ENCODE results near the gene CLPX.
"Not testable (repeated sequence)": the region's sequence is repeated elsewhere in the genome, so short reads cannot be mapped to it uniquely, and the experiment has no call there.

CLPX gene

GRCh38 chr15:65172531-65172930 lies 12.6 kb downstream of the CLPX start:
- no peak for DNase-seq (ENCODE audit: low spot score)

DNA sequence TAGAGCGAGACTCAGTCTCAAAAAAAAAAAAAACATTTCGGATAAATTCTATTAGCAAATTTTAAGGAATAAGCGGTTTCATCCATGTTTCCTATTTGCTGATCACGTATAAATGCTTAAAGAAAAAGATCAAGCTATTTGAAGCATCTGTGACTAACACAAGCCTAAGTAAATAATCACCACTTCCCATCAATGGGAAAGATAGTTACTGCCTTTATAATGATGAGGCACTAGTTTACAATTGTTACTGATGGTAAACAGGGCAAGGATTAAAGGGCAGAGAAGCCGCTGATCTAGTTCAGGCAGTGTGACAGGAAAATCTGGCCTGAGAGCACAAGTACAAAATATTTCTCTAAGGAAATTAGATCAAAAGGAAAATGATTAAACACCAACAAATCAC lies 13.7 kb downstream of the CLPX start:
- DNase-seq (ENCODE audit: low spot score) = no peak

- no peak for DNase-seq (ENCODE audit: low spot score)
These were observed 19.3 kb downstream of the CLPX start for GRCh38 chr15:65165875-65166274.

- no peak for DNase-seq (ENCODE audit: low spot score)
These were observed 21.0 kb downstream of the CLPX start for GRCh38 chr15:65164139-65164538.

- no peak for DNase-seq (ENCODE audit: low spot score)
These were observed 22.1 kb downstream of the CLPX start for GRCh38 chr15:65163041-65163440.

- DNase-seq (ENCODE audit: low spot score) = no peak
These were observed 28.4 kb downstream of the CLPX start for GRCh38 chr15:65156692-65157091.

- no peak for DNase-seq (ENCODE audit: low spot score)
These were observed 30.4 kb downstream of the CLPX start for GRCh38 chr15:65154720-65155119.

- no peak for DNase-seq (ENCODE audit: low spot score)
These were observed 37.2 kb downstream of the CLPX start for GRCh38 chr15:65147902-65148301.

DNA sequence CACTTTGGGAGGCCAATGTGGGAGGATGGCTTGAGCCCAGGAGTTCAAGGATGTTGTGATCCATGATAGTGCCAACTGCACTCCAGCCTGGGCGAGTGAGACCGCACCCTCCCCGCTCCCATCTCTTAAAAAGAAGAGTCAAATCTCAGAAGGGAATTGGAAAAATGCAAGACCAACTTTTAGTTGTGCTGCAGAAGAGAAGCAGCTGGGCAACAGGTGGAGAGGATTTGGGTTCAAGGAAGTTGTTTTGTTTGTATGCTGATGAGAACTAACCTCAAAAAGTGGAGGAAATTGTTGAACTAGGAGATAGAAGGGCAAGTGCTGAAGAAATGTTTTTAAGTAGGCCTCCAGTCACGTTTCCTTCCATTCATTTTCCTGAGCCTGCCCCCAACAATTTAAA lies 38.7 kb downstream of the CLPX start:
- DNase-seq (ENCODE audit: low spot score) = no peak

- not testable (repeated sequence) for DNase-seq (ENCODE audit: low spot score)
These were observed 46.5 kb downstream of the CLPX start for GRCh38 chr15:65138631-65139030.

DNA sequence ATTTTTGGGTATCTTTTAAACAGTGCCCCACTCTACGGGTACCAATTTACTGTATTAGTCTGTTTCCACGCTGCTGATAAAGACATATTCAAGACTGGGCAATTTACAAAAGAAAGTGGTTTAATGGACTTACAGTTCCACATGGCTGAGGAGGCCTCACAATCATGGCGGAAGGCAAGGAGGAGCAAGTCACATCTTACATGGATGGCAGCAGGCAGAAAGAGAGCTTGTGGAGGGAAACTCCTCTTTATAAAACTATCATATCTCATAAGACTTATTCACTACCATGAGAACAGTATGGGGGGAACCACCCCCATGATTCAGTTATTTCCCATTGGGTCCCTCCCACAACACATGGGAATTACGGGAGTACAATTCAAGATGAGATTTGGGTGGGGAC lies 47.2 kb downstream of the CLPX start:
- DNase-seq (ENCODE audit: low spot score) = not testable (repeated sequence)

DNA sequence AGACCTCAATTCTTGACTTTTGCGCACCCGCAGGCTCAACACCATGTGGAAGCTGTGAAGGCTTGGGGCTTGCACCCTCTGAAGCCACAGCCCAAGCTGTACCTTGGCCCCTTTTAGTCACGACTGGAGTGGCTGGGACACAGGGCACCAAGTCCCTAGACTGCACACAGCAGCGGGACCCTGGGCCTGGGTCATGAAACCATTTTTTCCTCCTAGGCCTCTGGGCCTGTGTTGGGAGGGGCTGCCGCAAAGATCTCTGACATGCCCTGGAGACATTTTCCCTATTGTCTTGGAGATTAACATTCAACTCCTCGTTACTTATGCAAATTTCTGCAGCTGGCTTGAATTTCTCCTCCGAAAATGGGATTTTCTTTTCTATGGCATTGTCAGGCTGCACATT lies 48.1 kb downstream of the CLPX start:
- not testable (repeated sequence) for DNase-seq (ENCODE audit: low spot score)

- DNase-seq (ENCODE audit: low spot score) = no peak
These were observed 50.6 kb downstream of the CLPX start for GRCh38 chr15:65134538-65134937.

DNA sequence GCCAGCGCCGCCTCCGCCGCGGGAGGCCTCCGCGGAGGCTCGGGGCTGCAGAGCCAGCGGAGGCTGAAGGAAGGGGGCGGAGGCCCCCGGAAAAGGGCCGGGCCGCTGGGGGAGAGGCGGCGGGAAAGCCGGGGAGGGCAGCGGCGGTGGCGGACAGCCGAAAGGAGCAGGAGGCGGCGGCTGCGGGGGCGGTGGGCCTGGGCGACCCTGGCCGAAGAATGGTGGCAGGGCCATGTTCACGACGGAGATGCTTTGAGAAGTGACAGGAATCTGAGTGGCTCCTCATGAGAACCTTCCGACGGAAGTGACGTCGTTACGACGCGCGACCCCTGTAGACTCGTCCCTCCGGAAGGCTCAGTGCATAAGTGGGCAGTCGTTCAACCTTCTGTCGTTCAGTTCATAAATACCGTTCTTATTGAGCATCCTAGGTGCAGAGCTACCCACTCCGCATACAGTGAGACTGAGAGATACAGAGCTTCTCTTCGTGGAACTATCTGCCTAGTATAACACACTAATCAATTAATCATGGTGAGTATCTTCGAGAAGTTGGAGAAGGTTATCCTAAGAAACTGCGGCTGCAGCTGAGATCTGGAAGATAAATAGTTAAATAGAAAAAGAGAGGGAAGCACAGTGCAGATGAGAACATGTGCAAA lies 51.5 kb downstream of the CLPX start, which contains the start of gene PDCD7:
PDCD7 (minus strand) TSS at position 261 of the 653 bp plus-strand sequence; CDS start at position 234, 27 bp downstream.
- DNase-seq (ENCODE audit: low spot score) = peak; percentile 96

DNA sequence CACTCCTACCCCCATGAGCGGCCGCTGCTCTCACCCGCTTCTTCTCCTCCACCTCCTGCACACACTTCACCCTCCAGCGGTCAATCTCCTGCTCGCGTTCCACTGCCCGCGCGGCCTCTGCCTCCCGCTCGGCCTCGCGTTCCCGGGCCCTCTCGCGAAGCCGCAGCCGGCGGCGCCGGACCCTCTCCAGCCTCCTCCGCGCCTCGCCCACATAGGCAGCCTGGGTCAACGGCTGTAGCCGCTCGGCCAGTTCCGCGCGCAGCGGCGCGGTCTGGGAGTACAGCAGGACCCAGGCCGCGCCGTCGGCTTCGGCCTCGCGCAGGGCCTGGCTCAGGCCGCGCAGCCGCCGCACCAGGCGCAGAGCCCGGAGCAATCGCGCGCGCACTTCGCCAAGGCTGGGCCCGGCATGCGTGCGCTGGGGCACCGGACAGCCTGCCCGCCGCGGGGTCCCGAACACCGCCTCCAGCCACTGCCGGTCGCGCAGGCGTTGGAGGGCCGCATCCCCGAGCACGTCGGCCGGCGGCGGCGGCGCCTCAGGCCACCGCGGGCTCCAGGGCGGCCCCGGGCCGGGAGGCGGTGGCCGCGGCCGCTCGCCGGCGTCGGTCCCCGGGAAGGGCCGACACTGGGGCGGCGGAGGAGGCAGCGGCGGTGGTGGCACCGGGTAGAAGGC lies 52.1 kb downstream of the CLPX start:
- DNase-seq (ENCODE audit: low spot score) = peak; percentile 29

GRCh38 chr15:65130941-65131340 lies 54.2 kb downstream of the CLPX start:
- no peak for DNase-seq (ENCODE audit: low spot score)

DNA sequence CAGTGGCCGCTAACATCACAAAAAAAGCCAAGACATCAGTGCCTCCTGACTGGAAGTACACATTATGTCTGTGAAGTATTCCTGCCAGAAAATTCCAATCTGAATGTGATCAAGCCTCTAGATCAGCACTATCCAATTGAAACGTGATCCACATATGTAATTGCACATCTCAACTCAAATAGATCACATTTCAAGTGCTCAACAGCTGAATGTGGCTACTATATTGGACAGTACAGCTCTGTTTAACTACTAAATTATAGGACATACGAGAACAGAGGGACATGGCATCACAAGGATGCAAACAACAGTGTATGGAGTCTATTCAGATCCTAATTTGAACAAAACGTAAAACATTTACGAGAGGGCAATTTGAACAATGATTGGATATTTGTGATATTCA lies 69.6 kb downstream of the CLPX start:
- DNase-seq (ENCODE audit: low spot score) = no peak

DNA sequence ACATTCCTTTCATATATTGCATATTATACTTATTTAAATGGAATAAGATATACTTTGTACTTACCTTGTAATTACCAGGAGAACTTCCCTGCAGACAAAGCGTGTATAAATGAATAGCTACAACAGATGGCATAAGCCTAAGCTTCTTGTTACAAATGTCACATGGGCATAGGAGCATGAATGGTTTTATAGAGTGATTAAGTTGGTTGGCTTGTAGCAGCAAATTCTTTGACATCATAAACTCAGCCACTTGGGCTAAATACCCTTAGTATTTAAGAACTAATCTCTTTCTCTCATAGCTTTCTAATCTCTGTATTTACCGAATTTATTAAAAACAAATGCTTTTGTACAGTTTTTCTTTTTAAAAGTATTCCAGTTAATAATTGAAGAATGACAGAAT lies 70.1 kb downstream of the CLPX start, which contains the start of gene UBAP1L:
UBAP1L (minus strand) TSS at position 115 of the 400 bp plus-strand sequence. CDS start 8,985 bp downstream, outside the sequence.
- no peak for DNase-seq (ENCODE audit: low spot score)

DNA sequence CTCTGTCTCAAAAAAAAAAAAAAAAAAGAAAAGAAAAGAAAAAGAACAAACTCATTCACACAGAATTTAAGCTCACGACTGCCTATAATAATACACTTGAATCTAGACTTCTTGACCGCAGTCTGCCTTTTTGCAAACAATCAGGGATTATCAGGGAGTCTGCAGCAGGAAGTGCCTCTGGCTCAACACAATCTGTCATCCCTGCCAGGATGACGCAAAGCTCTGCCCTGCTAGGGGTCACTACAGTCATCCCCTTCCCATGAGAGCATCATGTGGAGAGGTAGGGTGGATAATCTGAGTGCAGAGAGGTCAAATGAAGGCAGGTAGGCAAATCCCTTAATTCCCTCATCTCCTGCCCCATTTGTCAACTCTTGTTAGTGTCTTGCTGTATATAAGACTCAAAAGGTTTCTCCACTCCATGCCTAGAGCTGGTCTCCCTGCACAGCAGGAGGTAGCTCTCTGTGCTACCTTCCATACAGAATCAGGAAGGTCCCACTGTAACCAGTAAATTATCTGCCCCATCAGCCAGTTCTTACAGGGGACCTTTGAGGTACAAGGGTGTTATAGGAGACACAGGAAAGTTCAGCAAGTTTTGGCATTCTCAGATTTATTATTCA lies 74.4 kb downstream of the CLPX start:
- DNase-seq (ENCODE audit: low spot score) = no peak

DNA sequence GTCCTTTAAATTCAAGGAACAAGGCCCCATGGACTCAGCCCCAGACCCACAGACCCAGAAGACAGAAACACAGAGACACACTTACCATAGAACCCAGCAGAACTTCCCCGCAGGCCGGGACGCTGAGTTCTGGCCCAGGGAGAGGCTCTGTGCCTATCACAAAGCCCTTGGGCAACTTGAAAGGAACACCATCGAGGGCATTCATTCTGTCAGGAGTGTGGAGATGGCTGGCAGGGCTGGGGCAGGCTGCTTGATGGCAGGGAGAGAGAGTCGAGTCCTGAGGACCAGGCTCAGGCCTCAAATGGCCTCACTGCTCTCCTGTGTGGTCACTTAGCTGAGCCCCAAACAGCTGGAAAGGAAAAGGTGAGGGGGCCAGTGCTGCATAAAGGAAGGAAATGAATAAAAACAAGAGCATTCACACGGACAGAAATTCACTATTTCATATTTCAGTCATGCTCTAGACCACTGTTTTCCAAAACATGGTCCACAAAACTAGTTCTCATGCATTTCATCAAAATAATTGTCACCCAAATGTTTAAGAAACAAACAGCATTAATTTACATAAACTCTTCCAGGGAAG lies 79.0 kb downstream of the CLPX start:
- DNase-seq (ENCODE audit: low spot score) = no peak

DNA sequence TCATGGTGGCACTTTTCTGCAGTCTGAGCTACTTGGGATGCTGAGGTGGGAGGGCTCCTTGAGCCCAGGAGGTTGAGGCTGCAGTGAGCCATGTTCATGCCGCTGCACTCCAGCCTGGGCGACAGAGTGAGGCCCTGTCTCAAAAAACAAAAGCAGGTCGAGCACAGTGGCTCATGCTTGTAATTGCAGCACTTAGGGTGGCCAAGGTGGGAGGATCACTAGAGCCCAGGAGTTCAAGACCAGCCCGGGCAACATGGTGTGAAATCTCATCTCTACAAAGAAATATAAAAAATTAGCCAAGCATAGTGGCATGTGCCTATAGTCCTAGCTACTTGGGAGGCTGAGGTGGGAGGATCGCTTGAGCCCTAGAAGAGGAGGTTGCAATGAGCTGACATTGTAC lies 80.1 kb downstream of the CLPX start:
- DNase-seq (ENCODE audit: low spot score) = no peak

DNA sequence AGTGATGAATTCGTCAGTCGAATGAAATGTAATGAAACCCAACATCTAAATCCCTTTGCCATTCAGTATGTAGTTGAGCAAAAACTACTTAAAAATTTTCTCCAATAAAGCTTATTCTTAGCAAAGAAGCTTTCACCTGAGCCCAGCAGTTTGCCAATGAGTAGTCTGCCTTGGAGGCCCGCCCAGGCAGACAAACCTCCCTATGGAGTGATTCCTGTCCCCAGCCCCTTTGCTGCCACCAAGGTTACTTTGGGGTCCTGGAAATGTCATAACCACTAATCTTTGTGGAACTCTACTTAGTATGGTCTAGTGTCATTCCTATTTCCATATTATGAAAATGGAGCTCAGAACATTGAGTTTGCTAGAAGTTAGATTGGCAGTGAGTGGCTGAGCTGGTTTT lies 82.2 kb downstream of the CLPX start:
- DNase-seq (ENCODE audit: low spot score) = no peak
